ENCODE measurements around the gene PAQR5.
"Not testable (repeated sequence)": the region's sequence is repeated elsewhere in the genome, so short reads cannot be mapped to it uniquely, and the experiment has no call there.

PAQR5 gene

GRCh38 chr15:69358850-69359249 lies 60.1 kb downstream of the PAQR5 start:
- no peak for DNase-seq

- DNase-seq: no peak
These were observed 61.0 kb downstream of the PAQR5 start for GRCh38 chr15:69359722-69360121.

- DNase-seq: no peak
These were observed 61.9 kb downstream of the PAQR5 start for GRCh38 chr15:69360642-69361041.

GRCh38 chr15:69367236-69367635 lies 68.5 kb downstream of the PAQR5 start:
- DNase-seq: no peak

- no peak for DNase-seq
These were observed 70.9 kb downstream of the PAQR5 start for GRCh38 chr15:69369631-69370030.

DNA sequence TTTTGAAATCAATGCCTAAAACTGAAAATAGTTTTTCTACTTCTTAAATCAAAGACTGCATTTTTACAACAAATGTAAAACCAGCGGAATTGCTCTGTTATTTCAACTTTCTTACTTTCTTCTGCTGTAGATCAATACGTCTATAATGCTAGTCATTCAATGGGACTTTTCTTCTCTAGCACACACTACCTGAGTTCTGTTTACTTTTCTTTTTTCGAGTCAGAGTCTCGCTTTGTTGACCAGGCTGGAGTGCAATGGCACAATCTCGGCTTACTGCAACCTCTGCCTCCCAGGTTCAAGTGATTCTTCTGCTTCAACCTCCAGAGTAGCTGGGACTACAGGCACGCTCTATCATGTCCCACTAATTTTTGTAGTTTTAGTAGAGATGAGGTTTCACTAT lies 74.7 kb downstream of the PAQR5 start:
- no peak for DNase-seq

- DNase-seq: no peak
These were observed 76.6 kb downstream of the PAQR5 start for GRCh38 chr15:69375151-69375790.

DNA sequence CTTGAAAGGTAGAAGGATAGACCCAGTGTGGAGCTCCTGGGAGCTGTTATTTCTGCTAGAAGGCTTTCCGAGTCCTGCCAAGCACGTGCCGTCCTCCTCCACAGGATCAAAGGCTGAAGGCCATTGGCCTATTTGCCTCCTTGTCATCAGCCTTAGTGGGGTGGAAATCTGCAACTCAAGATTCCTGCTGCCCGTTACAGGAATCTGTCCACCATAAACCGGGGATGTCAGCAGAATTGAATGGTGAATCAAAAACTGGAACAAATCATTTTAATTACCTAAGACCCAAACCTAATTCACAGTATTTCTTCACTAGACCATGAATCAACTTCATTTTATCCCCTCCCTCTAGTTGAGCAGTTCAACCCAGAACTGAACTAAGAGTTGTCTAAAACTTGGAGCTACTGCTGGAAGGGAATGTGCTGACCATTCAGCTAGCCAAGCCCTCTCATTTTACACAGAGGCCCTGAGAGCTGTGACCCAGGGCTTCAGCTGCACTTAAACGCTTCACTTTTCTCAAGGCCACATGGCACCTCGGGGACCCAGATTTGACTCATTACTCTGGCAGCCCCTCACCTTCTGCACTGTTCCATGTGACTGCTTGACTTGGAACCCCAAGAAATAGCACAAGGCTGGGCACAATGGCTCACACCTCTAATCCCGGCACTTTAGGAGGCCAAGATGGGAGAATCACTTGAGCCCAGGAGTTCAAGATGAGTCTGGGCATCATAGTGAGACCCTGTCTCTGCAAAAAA lies 78.7 kb downstream of the PAQR5 start:
- no peak for DNase-seq

GRCh38 chr15:69380100-69380725 lies 81.5 kb downstream of the PAQR5 start:
- DNase-seq: no peak

DNA sequence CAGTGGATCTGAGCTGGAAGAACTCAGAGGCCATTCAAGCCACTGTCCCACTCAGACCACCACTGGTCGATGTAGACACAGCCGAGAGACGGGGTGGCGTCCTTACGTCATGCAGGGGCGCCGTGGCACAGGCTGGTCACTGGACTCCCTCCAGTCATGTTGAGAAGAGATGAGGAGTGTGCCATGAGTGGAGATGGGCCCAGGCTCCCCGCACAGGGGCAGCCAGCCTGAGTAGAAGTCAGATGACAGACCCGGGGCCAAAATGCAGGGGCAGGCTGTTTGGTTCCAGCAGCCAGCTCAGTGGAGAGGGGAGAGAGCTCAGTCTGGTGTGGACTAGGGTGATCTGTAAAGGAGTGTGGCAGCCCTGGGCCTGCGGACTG lies 82.0 kb downstream of the PAQR5 start:
- no peak for DNase-seq

DNA sequence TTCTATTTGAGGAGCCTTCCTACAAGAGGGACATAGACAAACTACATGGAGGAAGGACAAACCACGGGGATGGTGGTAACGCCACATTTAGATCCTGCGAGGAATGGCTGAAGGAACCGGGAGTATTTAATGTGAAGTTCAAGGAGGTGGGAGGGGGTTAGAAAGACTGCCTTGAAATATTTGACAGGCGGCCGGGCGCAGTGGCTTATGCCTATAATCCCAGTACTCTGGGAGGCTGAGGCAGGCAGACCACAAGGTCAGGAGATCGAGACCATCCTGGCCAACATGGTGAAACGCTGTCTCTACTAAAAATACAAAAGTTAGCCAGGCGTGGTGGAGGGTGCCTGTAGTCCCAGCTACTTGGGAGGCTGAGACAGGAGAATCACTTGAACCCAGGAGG lies 83.5 kb downstream of the PAQR5 start:
- DNase-seq: not testable (repeated sequence)

- not testable (repeated sequence) for DNase-seq
These were observed 85.4 kb downstream of the PAQR5 start for GRCh38 chr15:69384066-69384465.

- no peak for DNase-seq
These were observed 86.2 kb downstream of the PAQR5 start for GRCh38 chr15:69384626-69385598.

DNA sequence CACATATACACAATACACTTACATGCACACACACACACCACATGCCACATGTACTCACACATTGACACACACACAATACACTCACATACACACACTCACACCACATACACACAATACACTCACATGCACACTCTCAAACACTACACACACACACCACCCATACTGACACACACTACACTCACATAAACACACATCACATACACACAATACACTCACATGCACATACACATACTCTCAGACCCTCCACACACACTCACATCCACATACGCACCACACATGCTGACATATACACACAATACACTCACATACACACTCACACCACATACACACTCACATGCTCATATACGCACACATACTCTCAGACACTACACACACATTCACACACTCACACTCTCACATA lies 87.1 kb downstream of the PAQR5 start:
- no peak for DNase-seq

- DNase-seq: no peak
These were observed 87.6 kb downstream of the PAQR5 start for GRCh38 chr15:69386284-69386683.

DNA sequence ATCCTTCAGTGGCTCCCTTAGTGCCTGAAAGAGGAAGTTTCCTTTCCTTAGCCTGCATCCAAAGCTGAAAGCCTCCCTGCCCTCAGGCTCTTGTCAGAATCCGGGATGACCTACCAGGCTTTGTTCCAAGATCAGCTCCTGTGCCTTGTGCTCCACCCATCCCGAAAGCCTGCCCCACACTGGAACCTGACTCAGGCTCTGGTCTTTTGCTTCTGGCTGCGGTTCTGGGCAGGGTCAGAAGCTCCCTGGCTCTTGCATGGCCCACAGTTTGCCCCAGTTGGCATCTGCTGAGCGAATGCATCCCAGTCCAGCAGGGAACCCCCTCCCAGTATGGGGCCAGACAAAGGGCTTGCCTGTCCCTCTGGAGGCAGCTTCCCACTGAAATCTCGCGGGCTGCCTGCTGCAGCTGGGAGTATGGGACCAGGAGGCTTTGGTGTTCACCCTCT lies 89.6 kb downstream of the PAQR5 start:
- no peak for DNase-seq

DNA sequence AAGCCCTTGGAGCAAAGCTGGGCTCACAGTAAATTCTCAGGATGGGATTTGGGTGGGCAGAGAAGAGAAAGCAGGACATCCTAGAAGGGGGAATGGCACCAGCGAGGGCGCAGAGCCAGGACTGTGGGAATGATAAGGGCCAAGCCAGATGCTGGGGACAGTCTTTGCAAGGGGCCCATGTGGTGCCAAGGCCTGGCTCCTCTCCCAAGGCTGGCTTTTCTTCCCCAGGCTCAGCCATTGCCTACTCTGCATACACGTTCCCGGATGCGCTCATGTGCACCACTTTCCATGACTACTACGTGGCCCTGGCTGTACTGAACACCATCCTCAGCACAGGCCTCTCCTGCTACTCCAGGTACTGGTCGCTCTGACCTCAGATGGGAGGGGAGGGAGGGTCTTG lies 90.7 kb downstream of the PAQR5 start:
- no peak for DNase-seq

DNA sequence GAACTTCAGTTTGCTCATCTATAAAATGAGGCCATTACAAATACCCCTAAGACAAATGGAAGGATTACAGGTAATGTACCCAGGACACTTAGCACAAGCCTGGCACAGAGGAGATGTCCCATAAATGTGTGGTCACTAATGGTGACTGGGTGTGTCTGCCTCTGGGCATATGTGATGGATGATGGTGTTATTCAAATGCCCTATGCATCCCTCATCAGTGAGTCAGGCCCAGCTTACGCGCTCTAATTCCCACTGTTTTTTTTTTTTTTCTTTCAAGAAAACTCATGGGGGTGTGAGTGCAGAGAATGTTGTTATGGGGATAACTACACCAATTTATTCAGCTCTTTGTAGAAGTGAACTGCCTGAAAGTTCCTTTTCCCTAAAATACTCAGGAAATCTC lies 91.9 kb downstream of the PAQR5 start:
- no peak for DNase-seq

GRCh38 chr15:69391046-69391757 lies 92.5 kb downstream of the PAQR5 start:
- DNase-seq: no peak

GRCh38 chr15:69392352-69392751 lies 93.6 kb downstream of the PAQR5 start:
- DNase-seq: no peak

- DNase-seq: no peak
These were observed 95.2 kb downstream of the PAQR5 start for GRCh38 chr15:69393831-69394491.
